KG1 (cell line): Measurements from ENCODE around the gene TMEM82.
"Not testable (repeated sequence)": the region's sequence is repeated elsewhere in the genome, so short reads cannot be mapped to it uniquely, and the experiment has no call there.

Experiments used
- DNase-seq: peaks from one replicate; lab custom pipeline; 2025; lab: John Stamatoyannopoulos, UW

The TMEM82 gene

DNA sequence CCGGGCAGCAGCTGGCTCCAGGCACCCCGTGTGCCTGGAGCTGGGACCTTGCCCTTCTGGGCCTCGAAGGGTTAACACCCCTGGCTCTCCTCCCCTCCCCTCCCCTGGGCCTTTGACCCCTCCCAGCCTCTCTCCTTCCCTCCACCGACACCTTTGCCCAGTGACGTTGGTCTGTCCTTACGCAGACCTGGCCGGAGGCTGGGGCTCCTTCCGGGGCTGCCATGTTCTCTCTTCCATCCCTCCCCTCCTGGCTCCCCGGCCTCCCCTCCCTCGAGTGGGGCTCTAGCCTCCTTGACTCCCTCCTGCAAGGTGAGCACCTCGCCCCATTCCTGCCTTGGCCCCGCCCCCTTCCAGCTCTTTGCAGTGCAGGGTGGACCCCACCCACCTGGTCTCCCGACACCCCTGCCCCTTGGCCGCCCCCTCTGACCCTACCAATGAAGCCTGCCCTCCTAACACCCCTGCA lies at the start of gene TMEM82:
TMEM82 (plus strand) TSS at position 161 of the 463 bp plus-strand sequence; CDS start at position 222, 61 bp downstream.
- no peak for DNase-seq

DNA sequence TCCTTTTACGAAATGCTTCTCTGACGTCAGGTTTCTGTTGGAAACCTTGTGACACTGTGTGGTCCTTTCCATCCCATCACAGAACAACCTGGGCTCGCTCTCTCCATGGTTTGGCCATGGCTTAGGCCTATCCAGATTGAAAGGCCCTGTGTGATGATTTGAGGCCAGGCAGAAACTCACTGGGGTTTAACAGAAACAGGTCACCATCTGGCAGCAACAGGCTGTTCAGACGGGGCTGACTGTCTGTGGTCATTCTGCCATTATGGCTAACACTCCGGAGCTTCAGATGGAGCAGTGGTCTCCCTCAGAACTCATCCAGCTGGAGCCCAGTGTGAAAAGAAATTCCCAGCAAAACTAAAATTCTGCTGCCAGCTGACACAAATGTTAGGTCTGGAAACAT lies 48.9 kb upstream of the TMEM82 start:
- no peak for DNase-seq

DNA sequence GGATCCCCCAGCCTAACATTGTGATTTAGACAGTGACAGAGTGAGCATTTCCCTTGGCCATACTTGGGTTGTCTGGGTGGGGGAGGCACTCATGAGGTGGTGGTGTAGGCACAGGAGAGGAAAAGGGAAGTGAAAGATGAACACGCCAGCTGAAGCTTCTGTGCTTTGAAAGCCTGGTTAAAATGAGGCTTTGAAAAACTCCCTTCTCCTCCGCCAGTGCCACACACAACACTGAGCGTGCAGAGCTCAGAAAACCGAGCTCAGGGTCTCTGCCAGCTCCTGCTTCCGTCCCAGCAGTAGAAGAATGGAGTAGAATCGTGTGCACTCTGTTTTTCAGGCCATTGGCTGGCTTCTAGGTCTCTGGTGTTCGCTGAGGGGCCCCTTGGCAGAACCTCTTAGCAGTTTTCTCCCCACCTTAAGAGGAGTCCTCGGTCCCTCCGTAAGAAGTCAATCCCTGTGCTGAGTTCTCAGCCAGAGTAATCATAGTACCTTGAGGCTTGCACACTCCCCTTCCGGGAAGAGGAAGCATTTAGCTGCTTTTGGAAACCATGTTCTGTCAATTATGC lies 45.3 kb upstream of the TMEM82 start:
- peak; percentile 65 for DNase-seq

DNA sequence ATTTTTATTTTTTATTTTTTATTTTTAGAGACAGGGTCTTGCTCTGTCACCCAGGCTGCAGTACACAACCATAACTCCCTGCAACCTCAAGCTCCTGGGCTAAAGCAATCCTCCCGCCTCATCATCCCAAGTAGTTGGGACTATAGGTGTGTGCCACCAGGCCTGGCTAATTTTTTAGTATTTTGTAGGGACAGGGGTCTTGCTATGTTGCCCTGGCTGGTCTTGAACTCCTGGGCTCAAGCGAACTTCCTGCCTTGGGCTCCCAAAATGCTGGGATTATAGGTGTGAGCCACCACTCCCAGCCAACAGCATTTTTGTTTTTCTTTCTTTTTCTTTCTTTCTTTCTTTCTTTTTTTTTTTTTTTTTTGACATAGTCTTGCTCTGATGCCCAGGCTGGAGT lies 44.1 kb upstream of the TMEM82 start:
- DNase-seq, result no peak

DNA sequence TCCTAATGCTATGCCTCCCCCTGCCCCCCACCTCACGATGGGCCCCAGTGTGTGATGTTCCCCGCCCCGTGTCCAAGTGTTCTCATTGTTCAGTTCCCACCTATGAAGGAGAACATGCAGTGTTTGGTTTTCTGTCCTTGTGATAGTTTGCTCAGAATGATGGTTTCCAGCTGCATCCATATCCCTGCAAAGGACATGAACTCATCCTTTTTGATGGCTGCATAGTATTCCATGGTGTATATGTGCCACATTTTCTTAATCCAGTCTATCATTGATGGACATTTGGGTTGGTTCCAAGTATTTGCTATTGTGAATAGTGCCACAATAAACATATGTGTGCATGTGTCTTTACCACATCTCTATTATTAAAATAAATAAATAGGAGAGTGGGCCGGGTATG lies 43.0 kb upstream of the TMEM82 start:
- DNase-seq, result not testable (repeated sequence)

DNA sequence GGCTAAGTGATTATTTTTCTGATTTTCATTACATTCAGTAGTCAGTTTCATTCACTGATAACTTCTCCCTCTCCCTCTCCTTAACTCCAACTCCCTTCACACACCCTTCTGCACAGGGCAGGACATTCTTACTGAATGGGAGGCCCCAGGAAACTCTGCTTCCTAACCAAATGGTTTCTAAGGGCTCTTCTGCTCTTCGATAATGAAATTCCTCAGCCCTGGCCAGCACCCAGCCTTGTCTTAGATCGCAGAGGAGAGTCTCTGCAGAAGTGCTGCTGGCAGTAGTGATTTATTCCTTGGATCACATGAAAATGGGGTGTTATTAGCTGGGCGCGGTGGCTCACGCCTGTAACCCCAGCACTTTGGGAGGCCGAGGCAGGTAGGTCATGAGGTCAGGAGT lies 41.8 kb upstream of the TMEM82 start:
- no peak for DNase-seq

DNA sequence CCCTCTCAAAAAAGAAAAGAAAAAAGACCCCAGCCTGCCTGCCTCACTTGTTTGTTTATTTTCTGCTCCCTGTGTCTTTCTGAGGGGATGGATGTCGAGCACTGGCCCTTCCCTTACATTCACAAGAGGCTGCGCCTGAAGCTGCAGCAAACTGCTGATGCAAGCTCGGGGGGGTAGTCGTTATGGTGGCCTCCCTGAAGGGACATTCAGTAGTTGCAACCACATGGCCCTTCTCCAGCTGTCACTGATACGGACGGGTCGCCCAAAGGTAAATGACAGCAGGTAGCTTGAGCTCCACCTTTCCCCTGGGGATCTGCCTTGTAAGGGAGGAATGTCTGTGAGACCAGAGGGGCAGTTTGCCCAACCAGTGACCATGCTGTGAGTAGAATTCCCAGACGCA lies 40.5 kb upstream of the TMEM82 start:
- DNase-seq, result no peak

DNA sequence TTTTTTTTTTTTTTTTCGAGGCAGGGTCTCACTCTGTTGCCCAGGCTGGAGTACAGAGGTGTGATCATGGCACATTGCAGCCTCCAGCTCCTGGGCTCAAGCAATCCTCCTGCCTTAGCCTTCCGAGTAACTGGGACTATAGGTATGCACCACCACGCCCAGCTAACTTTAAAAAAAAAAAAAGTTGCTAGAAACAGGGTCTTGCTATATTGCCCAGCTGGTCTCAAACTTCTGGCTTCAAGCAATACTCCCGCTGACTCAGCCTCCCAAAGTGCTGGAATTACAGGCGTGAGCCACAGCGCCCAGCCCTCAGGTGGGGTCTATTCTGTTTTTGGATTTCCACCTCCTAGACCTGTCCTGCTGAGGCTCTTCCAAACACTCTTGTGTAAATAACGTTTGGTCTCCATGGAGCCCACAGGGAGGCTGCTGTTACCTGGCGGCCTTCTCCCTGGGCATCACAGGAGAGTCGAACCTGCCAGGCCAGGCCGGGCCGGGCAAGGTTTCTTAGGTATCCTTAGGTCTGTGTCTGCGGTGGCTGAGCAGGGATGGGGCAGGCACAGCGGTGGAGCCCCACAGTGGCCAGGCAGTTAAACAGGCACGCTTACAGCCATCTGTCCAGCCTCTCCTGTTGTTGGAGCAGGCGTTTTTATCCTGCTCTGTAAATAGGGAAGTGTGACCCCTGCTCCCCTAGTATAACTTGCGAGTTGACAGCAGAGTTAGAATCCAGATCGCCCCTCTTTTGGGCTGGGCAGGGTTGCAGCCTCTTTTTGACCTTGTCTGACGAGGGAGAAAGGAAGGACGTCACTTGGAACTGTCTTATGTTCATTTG lies 39.4 kb upstream of the TMEM82 start:
- no peak for DNase-seq

DNA sequence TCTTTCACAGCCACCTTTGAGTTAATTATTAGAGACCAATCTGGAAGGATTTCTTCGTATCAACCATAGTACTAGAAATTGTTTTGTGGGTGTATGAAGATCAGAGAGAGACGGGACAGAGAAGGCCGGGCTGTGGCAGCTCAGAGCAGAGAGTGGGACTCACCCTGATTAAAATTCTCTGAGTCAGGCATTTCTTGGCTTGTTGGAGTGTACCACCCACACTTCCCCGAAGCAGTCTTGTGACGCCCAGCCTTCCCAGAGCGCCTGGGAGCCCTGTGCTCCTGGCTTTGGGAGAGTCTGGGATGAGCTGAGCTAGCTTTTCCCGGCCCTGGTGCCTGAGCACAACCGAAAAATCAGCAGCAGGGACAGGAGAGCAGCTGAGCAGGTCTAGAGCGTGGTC lies 38.7 kb upstream of the TMEM82 start:
- no peak for DNase-seq

DNA sequence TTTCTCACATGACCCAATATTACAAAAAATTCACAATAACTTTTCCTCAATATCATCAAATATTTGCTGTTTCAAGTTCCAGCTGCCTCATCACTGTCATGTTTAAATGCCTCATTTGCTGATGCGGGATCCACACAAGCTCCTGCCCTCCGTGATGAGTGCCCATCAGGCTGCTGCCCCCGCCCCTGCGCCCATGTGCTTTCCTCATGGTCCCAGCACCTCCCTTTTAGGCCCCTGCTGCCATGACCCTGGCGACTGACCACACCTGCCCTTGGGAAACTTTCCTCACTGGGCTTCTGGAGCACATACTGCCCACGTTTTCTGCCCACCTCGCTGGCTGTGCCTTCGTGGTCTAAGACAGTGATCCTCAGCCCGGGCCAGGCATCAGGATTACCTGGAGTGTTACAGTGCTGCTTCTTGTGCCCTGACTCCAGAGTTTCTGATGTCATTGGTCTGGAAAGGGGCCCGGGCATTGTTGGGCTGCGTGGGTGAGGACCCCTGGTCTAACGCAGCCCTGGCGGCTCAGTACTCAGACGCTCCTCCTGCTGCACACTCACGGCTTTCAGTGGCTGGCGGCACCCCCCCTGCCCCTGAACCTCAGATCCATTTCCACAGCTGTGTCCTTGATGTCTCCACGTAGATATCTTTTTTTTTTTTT lies 37.6 kb upstream of the TMEM82 start:
- DNase-seq, result no peak

DNA sequence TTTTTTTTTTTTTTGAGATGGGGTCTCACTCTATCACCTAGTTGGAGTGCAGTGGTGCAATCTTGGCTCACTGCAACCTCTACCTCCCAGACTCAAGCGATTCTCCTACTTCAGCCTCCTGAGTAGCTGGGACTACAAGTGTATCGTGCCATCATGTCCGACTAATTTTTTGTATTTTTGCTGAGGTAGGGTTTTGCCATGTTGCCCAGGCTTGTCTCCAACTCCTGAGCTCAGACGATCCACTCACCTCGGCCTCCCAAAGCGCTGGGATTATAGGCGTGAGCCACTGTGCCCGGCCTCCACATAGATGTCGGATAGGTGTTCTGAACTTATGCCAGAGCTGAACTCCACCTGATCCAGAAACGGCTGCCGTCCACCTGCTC lies 37.1 kb upstream of the TMEM82 start:
- DNase-seq, result no peak

DNA sequence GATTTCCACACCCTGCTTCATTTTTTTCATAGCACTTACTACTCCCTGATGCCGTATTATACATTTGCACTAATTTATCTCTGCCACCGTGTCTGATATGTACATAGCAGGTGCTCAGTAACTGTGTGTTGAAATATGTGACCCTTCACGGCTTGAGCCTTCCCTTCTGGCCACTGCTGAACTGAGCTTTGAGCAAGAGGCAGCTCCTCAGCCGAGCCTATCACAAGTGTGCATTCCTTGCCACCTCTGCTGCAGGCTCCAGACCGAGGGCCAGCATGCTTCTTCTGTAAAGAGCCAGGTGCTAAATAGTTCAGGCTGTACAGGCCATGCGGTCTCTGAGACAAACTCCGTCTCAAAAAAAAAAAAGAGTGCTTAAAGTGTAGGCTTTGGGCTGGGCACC lies 35.5 kb upstream of the TMEM82 start:
- no peak for DNase-seq

DNA sequence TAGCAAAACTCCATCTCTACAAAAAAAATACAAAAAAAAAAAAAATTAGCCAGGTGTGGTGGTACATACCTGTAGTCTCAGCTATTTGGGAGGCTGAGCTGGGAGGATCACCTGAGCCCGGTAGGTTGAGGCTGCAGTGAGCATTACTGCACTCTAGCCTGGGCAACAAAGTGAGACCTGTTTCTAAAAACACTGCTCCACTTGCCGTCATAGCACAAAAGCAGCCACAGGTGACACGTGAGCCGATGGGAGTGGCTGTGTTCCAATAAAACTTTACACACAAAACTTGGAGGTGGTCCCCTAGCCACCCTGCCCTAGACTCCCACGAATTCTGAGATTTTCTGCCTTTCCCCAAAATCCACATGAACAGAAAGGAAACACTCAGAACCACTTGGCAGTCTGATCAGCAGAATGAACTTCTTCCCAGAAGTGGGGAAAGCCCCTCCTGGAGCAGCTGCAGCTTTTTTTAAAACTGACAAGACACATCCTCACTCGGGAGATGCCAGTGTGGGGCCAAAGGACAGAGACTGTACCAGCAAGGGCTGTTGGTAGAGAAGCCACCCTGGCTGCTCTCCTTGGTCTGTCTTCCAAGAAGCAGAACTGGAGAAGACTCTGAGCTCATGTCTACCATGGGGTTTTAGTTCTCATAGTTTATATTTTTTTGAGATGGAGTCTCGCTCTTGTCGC lies 34.9 kb upstream of the TMEM82 start:
- no peak for DNase-seq

DNA sequence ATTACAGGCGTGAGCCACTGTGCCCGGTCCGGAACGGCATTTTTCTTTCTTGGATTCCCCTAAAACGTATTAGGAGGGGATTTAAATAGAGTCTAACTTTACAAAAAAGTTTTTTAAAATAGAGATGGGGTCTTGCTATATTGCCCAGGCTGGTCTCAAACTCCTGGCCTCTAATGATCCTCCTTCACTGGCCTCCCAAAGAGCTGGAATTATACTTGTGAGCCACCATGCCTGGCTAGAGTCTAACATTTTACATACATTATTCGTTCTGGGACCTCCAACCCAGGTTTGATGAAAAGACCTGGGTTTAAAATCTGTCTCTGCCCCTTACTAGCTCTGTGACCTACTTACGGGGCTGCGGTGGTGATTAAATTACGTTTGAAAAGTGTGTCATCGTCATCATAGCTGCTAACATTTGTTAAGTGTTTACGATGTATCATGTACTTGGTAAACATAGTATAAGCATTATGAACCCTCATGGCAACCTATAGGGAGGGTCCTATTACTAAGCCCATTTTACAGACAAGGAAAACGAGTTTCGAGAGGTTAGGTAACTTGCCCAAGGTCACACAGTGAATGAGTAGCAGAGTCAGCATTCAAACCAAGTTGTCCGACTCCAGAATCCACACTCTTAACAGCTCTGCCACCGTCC lies 33.7 kb upstream of the TMEM82 start:
- no peak for DNase-seq

DNA sequence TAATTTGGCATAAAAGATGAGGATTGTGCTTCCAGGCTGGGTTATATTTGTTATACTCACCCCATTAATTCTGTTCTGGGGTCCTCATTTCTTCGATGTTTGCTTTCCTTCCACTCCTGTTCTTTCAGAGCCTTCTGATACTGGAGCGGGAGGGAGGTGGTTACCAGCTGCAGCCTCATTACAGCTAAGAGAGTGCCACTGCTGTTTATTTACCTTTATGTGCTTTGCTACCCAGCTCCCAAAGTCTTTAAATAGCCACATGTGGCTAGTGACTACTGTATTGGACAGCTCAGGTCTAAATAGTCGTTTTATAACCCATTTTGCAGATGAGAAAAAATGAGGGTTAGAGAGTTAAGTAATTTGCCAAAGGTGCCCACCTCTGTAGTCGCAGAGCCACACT lies 33.1 kb upstream of the TMEM82 start:
- no peak for DNase-seq

DNA sequence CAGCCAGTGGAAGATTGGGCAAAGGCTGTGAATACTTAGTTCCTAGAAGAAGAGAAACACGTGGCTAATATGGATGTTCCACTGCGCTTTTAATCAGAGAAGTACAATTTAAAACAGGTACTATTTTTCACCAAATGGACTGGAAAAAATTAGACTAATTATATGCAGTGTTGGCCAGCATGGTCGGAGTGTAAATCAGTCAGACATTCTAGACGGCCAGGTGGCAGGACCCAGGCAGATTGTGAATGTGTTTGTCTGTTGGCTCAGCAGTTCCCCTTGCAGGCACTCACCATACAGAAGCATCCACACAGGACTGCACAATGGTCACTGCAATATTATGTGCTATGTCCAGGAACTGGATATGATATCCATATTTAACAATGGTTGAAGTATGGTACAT lies 30.1 kb upstream of the TMEM82 start:
- DNase-seq, result no peak

DNA sequence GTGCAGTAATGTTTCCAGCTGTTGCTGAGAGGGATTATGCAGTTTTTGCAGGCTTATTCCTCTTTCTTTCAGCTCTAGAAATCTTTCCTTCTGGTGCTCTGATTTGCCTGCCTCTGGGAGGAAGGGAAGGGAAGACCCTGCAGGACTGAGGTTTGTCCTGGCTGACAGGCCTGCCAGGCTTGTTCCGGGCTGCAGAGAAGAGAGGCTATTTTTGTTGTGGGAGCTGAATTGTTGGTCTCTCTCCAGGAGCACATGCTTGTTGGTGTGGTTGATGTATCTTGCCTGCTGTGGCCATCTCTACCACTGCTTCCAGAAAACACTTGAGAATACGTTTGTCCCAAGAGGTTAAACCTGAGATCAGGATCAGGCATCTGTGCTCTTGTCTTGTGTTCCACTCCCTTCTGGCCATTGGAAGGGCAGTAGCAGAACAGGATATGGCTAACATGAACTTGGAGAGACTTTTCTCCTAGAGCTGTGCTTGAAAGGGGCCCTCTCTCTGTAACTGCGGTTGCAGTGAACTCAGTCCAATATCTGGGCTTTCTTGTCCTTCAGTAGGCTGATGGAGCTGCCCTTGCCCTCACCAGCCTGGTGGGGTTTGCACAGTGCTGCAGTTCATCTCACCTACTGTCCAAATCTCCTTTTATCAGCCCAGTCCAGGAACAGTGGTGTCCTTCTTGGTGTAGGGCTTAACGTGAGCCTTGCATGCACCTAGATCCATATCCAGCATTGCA lies 27.7 kb upstream of the TMEM82 start:
- no peak for DNase-seq

DNA sequence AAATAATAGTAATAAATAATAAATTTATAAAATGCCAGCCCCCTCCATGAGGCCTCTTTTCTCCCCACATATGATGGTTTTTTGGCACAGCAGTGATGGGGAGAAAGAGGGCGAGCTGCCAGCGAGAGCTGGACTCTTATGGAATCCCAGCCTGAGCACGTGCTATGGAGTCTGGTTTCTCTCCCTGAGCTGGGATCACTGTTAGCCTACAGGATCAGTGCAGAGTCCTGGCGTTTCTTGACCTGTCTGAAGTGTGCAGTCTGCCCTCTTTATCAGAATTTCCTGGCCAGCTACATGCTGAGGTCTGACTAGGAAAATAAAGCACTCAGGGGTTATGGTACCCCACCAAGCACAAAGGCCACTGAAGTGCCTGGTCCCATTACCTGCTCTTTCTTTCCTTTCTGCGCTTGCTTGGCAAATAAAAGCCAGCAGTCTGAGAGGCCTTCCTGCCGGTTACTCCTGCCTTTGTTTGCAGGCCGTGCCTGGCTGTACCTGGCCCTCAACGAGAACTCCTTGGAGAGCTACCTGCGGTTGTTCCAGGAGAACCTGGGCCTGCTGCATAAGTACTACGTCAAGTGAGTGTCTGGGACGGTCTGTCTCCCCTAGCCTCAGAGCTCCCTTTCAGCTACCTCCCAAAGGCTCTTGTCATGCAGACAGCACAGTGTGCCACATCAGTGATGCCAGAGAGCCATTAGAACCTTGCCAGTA lies 24.7 kb upstream of the TMEM82 start:
- DNase-seq, result no peak

DNA sequence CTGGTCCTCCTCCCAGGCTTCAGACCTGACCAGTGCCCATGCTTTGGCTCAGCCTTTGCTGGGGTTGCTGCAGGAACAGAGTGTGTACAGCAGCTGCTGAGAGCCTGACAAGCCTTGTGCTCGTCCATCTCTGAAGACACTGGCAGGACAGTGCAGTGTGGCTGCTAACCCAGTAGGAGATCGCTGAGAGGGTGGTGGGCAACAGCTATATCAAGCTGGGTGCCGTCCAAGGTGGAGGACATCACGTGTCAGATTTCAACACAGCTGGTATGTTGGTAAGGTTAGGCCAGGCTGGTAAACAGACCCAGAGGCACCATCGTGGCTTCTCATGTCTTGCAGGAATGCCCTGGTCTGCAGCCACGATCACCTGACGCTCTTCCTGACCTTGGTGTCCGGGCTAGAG lies 24.1 kb upstream of the TMEM82 start:
- DNase-seq, result no peak

DNA sequence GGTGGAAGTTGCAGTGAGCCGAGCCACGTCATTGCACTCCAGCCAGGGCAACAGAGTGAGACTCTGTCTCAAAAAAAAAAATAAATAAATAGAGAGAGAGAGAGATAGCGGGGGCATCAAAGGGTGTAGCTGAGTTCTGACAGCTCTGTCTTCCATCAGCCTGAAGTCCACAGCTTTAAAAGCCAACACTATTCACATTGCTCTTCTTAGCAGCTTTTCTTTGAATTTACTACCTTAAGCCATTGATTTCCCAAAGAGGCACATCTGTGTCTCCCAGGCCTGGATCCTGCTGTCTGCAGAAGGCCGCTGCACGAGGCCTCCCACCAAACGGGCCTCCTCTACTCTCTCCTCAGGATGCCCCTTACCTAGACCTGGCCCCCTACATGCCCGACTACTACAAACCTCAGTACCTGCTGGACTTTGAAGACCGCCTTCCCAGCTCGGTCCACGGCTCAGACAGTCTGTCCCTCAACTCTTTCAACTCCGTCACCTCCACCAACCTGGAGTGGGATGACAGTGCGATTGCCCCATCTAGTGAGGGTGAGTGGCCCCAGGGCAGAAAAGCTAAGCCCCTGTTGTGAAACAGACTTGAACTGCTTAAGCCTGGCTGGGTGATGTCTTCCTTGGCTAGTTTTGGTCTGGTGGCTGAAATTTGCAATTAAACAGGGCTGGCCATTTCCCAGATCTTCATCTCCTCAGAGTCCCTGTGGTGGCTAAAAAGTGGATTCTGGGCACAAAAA lies 22.7 kb upstream of the TMEM82 start:
- DNase-seq, result no peak
